Vagina (tissue), 2 donors: ENCODE data around the gene SKAP1. TPM values are rescaled to one million over a fixed set of nuclear protein-coding genes. Genes with fewer than 3 reads are reported as not detected.

Source experiments
- DNase-seq, 2 donors: peaks; one replicate each; pipeline ENCODE4 v3.0.0-alpha.2; 2017; ENCODE audit errors: extremely low spot score in 2 of 2
- H3K27ac ChIP-seq: fragments of 200-600 bp; sonication (generic); one replicate; pipeline ENCODE4 v1.5.1; 2019
- H3K27me3 ChIP-seq: fragments of 200-600 bp; sonication (generic); one replicate; pipeline ENCODE4 v1.5.1; 2019
- H3K36me3 ChIP-seq, 2 donors: fragments of 200-600 bp; sonication (generic); one replicate each; pipeline ENCODE4 v1.5.1; 2017 to 2019
- H3K4me1 ChIP-seq: fragments of 200-600 bp; sonication (generic); one replicate; pipeline ENCODE4 v1.5.1; 2019
- H3K4me3 ChIP-seq, 2 donors: fragments of 200-600 bp; sonication (generic); 1 replicate in 1 of 2; 2 replicates in 1 of 2; pipeline ENCODE4 v1.5.1; 2016 to 2019
- H3K9me3 ChIP-seq: fragments of 200-600 bp; sonication (generic); one replicate; pipeline ENCODE4 v1.5.1; 2019
- CTCF ChIP-seq, 3 experiments: fragments of 450-650 bp in 2 of 3; fragments of 200-600 bp in 1 of 3; sonication (generic) in 1 of 3; IDR thresholded peaks; one replicate each; pipeline ENCODE4 v1.5.1; 2017 to 2019; ENCODE audit warnings: antibody characterized with exemption in 3 of 3, mild to moderate bottlenecking in 2 of 3, moderate library complexity in 2 of 3
- POLR2A ChIP-seq, 2 donors: fragments of 450-650 bp; IDR thresholded peaks; one replicate each; pipeline ENCODE4 v1.6.1; 2017; ENCODE audit warnings: antibody characterized with exemption in 2 of 2, mild to moderate bottlenecking in 2 of 2, moderate library complexity in 2 of 2
- POLR2AphosphoS5 ChIP-seq, 2 donors: sonication (generic); formaldehyde crosslinking; IDR thresholded peaks; one replicate each; pipeline ENCODE4 v1.9.0; 2017; ENCODE audit warnings: antibody characterized with exemption in 2 of 2, mild to moderate bottlenecking in 2 of 2, low read depth in 1 of 2; ENCODE audit not compliant: insufficient read depth in 1 of 2
- intact Hi-C: fragments of 100-400 bp; cut with DNase I; formaldehyde crosslinking; loops from one replicate; pipeline ENCODE4 v1.15.1; 2023
- total RNA-seq: library from RNA; depleted of rRNA; stranded (reverse); fragments of >200 nt; gene quantifications from one replicate; pipeline ENCODE4 v1.2.3, GENCODE V29; 2016

SKAP1 gene
- total RNA-seq, 1 donor from 2014 or later: 5.6 TPM

- TF ChIP-seq POLR2AphosphoS5 (IDR thresholded peaks at IDR 0.05; ENCODE audit: insufficient read depth in 1 of 2, low read depth in 1 of 2) (no peak), CTCF (IDR thresholded peaks at IDR 0.05) (no peak), POLR2A (IDR thresholded peaks at IDR 0.05) (no peak)
- no peak for DNase-seq
- H3K27ac ChIP-seq: no peak overlapping the region
- H3K9me3 ChIP-seq: no peaks in the 10 kb centered on the region
- no peak overlapping the region for H3K4me3 ChIP-seq
- H3K27me3 ChIP-seq: no peaks in the 10 kb centered on the region
- no peaks in the 10 kb centered on the region for H3K36me3 ChIP-seq
- peaks cover 24% of the 10 kb centered on the region for H3K4me1 ChIP-seq
- intact Hi-C loops: no loop called here
Observed at GRCh38 chr17:48240562-48241130, 189.4 kb downstream of the SKAP1 start.

- H3K27me3 ChIP-seq: no peaks in the 10 kb centered on the region
- peaks cover 24% of the 10 kb centered on the region for H3K4me1 ChIP-seq
- no peak for TF ChIP-seq CTCF (IDR thresholded peaks at IDR 0.05)
- no peak for TF ChIP-seq POLR2AphosphoS5 (IDR thresholded peaks at IDR 0.05; ENCODE audit: insufficient read depth in 1 of 2, low read depth in 1 of 2)
- TF ChIP-seq POLR2A (IDR thresholded peaks at IDR 0.05): no peak
- DNase-seq: no peak
- H3K36me3 ChIP-seq: no peaks in the 10 kb centered on the region
- no peak overlapping the region for H3K27ac ChIP-seq
- no peak overlapping the region for H3K4me3 ChIP-seq
- intact Hi-C loops: no loop called here
- no peaks in the 10 kb centered on the region for H3K9me3 ChIP-seq
Observed at GRCh38 chr17:48240122-48240521, 189.9 kb downstream of the SKAP1 start.

- TF ChIP-seq POLR2AphosphoS5 (IDR thresholded peaks at IDR 0.05; ENCODE audit: insufficient read depth in 1 of 2, low read depth in 1 of 2) (no peak), CTCF (IDR thresholded peaks at IDR 0.05) (no peak), POLR2A (IDR thresholded peaks at IDR 0.05) (no peak)
- no peak for DNase-seq
- H3K27me3 ChIP-seq: no peaks in the 10 kb centered on the region
Observed at GRCh38 chr17:48239603-48239995, 190.4 kb downstream of the SKAP1 start.

GRCh38 chr17:48238933-48239602 lies 190.9 kb downstream of the SKAP1 start:
- peaks cover 24% of the 10 kb centered on the region for H3K4me1 ChIP-seq
- DNase-seq: no peak
- no peak overlapping the region for H3K4me3 ChIP-seq
- TF ChIP-seq POLR2AphosphoS5 (IDR thresholded peaks at IDR 0.05; ENCODE audit: insufficient read depth in 1 of 2, low read depth in 1 of 2) (no peak), CTCF (IDR thresholded peaks at IDR 0.05) (no peak), POLR2A (IDR thresholded peaks at IDR 0.05) (no peak)
- H3K36me3 ChIP-seq: no peaks in the 10 kb centered on the region
- H3K27me3 ChIP-seq: no peaks in the 10 kb centered on the region
- no peak overlapping the region for H3K27ac ChIP-seq
- H3K9me3 ChIP-seq: no peaks in the 10 kb centered on the region
- intact Hi-C loops: loop anchor here (5.0 kb wide), 1 partner anchor 733 kb away; no protein-coding TSS in a partner anchor

More at GRCh38 chr17:48239603-48239995, 190.4 kb downstream of the SKAP1 start:
- Histone ChIP-seq H3K4me3 (no peak overlapping the region), H3K9me3 (no peaks in the 10 kb centered on the region), H3K4me1 (peaks cover 24% of the 10 kb centered on the region), H3K36me3 (no peaks in the 10 kb centered on the region), H3K27ac (no peak overlapping the region)
- intact Hi-C loops: loop anchor here (5.0 kb wide), 1 partner anchor 733 kb away; no protein-coding TSS in a partner anchor

GRCh38 chr17:48237456-48237855 lies 192.6 kb downstream of the SKAP1 start:
- Histone ChIP-seq H3K4me1 (peaks cover 23% of the 10 kb centered on the region), H3K4me3 (no peak overlapping the region), H3K27ac (no peak overlapping the region), H3K36me3 (no peaks in the 10 kb centered on the region), H3K27me3 (no peaks in the 10 kb centered on the region), H3K9me3 (no peaks in the 10 kb centered on the region)
- DNase-seq: no peak
- intact Hi-C loops: loop anchor here (5.0 kb wide), 1 partner anchor 735 kb away; no protein-coding TSS in a partner anchor
- TF ChIP-seq POLR2AphosphoS5 (IDR thresholded peaks at IDR 0.05; ENCODE audit: insufficient read depth in 1 of 2, low read depth in 1 of 2) (no peak), CTCF (IDR thresholded peaks at IDR 0.05) (no peak), POLR2A (IDR thresholded peaks at IDR 0.05) (no peak)
